GM19324 (cell line): ENCODE data around the gene OR52I1.

Source experiments
- ATAC-seq: cut with Tn5 transposase; IDR thresholded peaks from one replicate; pipeline ENCODE4 v1.9.1; 2021; ENCODE audit warnings: mild to moderate bottlenecking, moderate library complexity; ENCODE audit not compliant: unreplicated experiment, low FRiP score

OR52I1 gene

GRCh38 chr11:4610258-4610935 is 16.6 kb downstream of the OR52I1 start:
- ATAC-seq, result no peak

- ATAC-seq, result no peak
These were observed 18.1 kb downstream of the OR52I1 start for GRCh38 chr11:4611986-4612385.

- no peak for ATAC-seq
These were observed 22.1 kb downstream of the OR52I1 start for GRCh38 chr11:4615856-4616444.

- no peak for ATAC-seq
These were observed 25.7 kb downstream of the OR52I1 start for GRCh38 chr11:4619514-4619913.

GRCh38 chr11:4626207-4627099 is 32.6 kb downstream of the OR52I1 start:
- ATAC-seq, result no peak

GRCh38 chr11:4636136-4636535 is 42.3 kb downstream of the OR52I1 start:
- no peak for ATAC-seq

GRCh38 chr11:4636962-4637661 is 43.3 kb downstream of the OR52I1 start, which contains the start of gene OR51D1:
Gene OR51D1 (plus strand): TSS chr11:4637477. CDS start chr11:4639791, 2,314 bp downstream.
- peak; percentile 88 for ATAC-seq

- ATAC-seq, result no peak
These were observed 43.8 kb downstream of the OR52I1 start for GRCh38 chr11:4637662-4638047.

GRCh38 chr11:4639931-4640330 is 46.1 kb downstream of the OR52I1 start:
- ATAC-seq, result no peak

GRCh38 chr11:4641501-4641900 is 47.7 kb downstream of the OR52I1 start:
- ATAC-seq, result no peak

- no peak for ATAC-seq
These were observed 48.2 kb downstream of the OR52I1 start for GRCh38 chr11:4642043-4642442.

GRCh38 chr11:4643076-4643475 is 49.2 kb downstream of the OR52I1 start:
- no peak for ATAC-seq

- ATAC-seq, result no peak
These were observed 49.8 kb downstream of the OR52I1 start, which contains the start of gene OR51E1 for GRCh38 chr11:4643682-4644081. Gene OR51E1 (plus strand): TSS chr11:4643982. CDS start chr11:4652527, 8,545 bp downstream.

GRCh38 chr11:4644233-4644632 is 50.4 kb downstream of the OR52I1 start:
- ATAC-seq, result no peak
